ENCODE results near the gene GNAQ. TPM values are rescaled to one million over a fixed set of nuclear protein-coding genes. Genes with fewer than 3 reads are reported as not detected.

The GNAQ gene
- total and polyA plus RNA-seq, 8 donors = 13.1 to 75.3 (median 38.5) TPM

- no peak for TF ChIP-seq CTCF (IDR thresholded peaks at IDR 0.05)
- no peak for TF ChIP-seq EP300 (IDR thresholded peaks at IDR 0.05)
- TF ChIP-seq POLR2AphosphoS5 (IDR thresholded peaks at IDR 0.05) = no peak
- TF ChIP-seq POLR2A (IDR thresholded peaks at IDR 0.05) = no peak
Observed at GRCh38 chr9:77917800-77918199, 113.8 kb downstream of the GNAQ start.

DNA sequence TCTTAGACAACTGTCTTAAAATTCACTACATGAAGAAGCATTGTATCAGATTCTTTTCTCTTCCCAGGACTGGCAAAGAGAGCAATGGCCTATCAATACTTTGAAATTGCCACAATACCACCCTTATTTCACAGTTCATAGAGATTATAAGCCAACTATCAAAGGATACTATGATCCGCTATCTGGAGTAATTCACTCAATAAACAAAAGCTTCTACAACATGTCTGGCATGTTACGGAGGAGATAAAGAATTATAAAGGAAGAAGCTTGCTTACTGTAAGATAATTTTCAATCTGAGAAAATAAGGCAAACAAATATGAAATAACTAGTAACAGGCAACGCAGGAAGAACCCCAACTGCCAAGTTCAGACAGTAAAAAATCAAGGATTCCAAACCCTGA is 114.8 kb downstream of the GNAQ start:
- DNase-seq = no peak
- no peaks in the 10 kb centered on the region for H3K9me3 ChIP-seq
- peaks cover 0 to 30% (median 27%) of the 10 kb centered on the region in 4 donors for H3K36me3 ChIP-seq
- TF ChIP-seq POLR2A (IDR thresholded peaks at IDR 0.05) = no peak
- TF ChIP-seq POLR2AphosphoS5 (IDR thresholded peaks at IDR 0.05) = no peak
- TF ChIP-seq EP300 (IDR thresholded peaks at IDR 0.05) = no peak
- no peak for TF ChIP-seq CTCF (IDR thresholded peaks at IDR 0.05)
- 47 to 70% (median 61%) methylated on average over 3 of the region's 3 CpGs for WGBS, 5 donors
- peak overlapping the region in 1 of 5 donors; percentile 40 for H3K27ac ChIP-seq
- intact Hi-C loops (cut with DNase I; ENCODE audit: low total_unique reads) = no loop called here
- H3K4me1 ChIP-seq = peaks cover 13 to 29% (median 23%) of the 10 kb centered on the region in 4 donors
- no peaks in the 10 kb centered on the region for H3K27me3 ChIP-seq
- H3K4me3 ChIP-seq = no peak overlapping the region

More at GRCh38 chr9:77917800-77918199, 113.8 kb downstream of the GNAQ start:
- no peak overlapping the region for H3K4me3 ChIP-seq
- WGBS, 5 donors = 61 to 75% (median 64%) methylated on average over 3 of the region's 3 CpGs
- no peaks in the 10 kb centered on the region for H3K9me3 ChIP-seq
- intact Hi-C loops (cut with DNase I; ENCODE audit: low total_unique reads) = no loop called here
- DNase-seq = no peak
- H3K4me1 ChIP-seq = peaks cover 13 to 27% (median 21%) of the 10 kb centered on the region in 4 donors
- H3K27ac ChIP-seq = no peak overlapping the region
- no peaks in the 10 kb centered on the region for H3K27me3 ChIP-seq
- H3K36me3 ChIP-seq = peaks cover 0 to 33% (median 30%) of the 10 kb centered on the region in 4 donors

GRCh38 chr9:77916410-77916819 is 115.2 kb downstream of the GNAQ start:
- intact Hi-C loops (cut with DNase I; ENCODE audit: low total_unique reads) = no loop called here

DNA sequence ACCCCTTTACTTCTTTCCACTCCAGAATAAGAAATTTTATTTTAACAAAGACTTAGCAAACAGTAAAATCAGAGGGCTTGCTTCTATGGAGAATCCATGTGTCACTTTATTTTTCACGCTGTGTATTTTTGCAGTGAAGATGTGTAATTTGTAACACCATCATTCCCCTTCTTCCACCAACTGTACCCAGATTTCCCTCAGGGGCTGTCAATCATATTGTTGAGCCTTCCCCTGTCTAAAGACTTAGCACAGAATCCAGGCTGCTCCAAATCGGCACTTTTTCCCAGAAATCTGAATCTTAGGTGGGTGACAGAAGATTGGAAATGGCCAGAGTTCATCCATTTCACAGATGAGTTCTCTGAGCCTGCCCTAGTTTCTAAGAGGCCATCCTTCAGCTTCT is 115.9 kb downstream of the GNAQ start:
- Histone ChIP-seq H3K4me3 (no peak overlapping the region), H3K4me1 (peaks cover 13 to 40% (median 25%) of the 10 kb centered on the region in 4 donors), H3K9me3 (no peaks in the 10 kb centered on the region), H3K27me3 (no peaks in the 10 kb centered on the region), H3K27ac (peak overlapping the region in 1 of 5 donors; percentile 40), H3K36me3 (peaks cover 0 to 21% (median 18%) of the 10 kb centered on the region in 4 donors)
- 81 to 98% (median 97%) methylated on average over 2 of the region's 2 CpGs for WGBS, 5 donors
- intact Hi-C loops (cut with DNase I; ENCODE audit: low total_unique reads) = no loop called here
- no peak for DNase-seq
- TF ChIP-seq POLR2AphosphoS5 (IDR thresholded peaks at IDR 0.05) (no peak), CTCF (IDR thresholded peaks at IDR 0.05) (no peak), POLR2A (IDR thresholded peaks at IDR 0.05) (no peak), EP300 (IDR thresholded peaks at IDR 0.05) (no peak)

More at GRCh38 chr9:77916410-77916819, 115.2 kb downstream of the GNAQ start:
- 48 to 60% (median 53%) methylated on average over 4 of the region's 4 CpGs for WGBS, 5 donors
- H3K27ac ChIP-seq = peak overlapping the region in 1 of 5 donors; percentile 40
- H3K9me3 ChIP-seq = no peaks in the 10 kb centered on the region
- no peak for TF ChIP-seq EP300 (IDR thresholded peaks at IDR 0.05)
- TF ChIP-seq POLR2A (IDR thresholded peaks at IDR 0.05) = no peak
- no peak for TF ChIP-seq CTCF (IDR thresholded peaks at IDR 0.05)
- no peak for TF ChIP-seq POLR2AphosphoS5 (IDR thresholded peaks at IDR 0.05)
- H3K36me3 ChIP-seq = peaks cover 0 to 27% (median 24%) of the 10 kb centered on the region in 4 donors
- H3K27me3 ChIP-seq = no peaks in the 10 kb centered on the region
- H3K4me3 ChIP-seq = no peak overlapping the region
- DNase-seq = peak in 1 of 2 donors; percentile 37
- peaks cover 13 to 33% (median 25%) of the 10 kb centered on the region in 4 donors for H3K4me1 ChIP-seq
